Activated naive CD4-positive, alpha-beta T cell treated with anti-CD3 and anti-CD28 coated beads, Interleukin-2, amount 50 U/mL, for 24 hours (primary cell): ENCODE measurements around the gene GLT8D2.
A peak's percentile ranks its signal among the peaks of the same experiment; 100 is the strongest.
"Not testable (repeated sequence)": the region's sequence is repeated elsewhere in the genome, so short reads cannot be mapped to it uniquely, and the experiment has no call there.

Experiments
- H3K27ac Mint-ChIP-seq: one replicate; pipeline ENCODE4 v1.8.0; 2021; ENCODE audit warnings: mild to moderate bottlenecking, mixed read lengths
- H3K27me3 Mint-ChIP-seq: one replicate; pipeline ENCODE4 v1.8.0; 2021; ENCODE audit warnings: mixed read lengths
- H3K36me3 Mint-ChIP-seq: one replicate; pipeline ENCODE4 v1.8.0; 2021; ENCODE audit warnings: mixed read lengths
- H3K4me1 Mint-ChIP-seq: one replicate; pipeline ENCODE4 v1.8.0; 2021; ENCODE audit warnings: mixed read lengths
- H3K4me3 Mint-ChIP-seq: one replicate; pipeline ENCODE4 v1.8.0; 2021; ENCODE audit warnings: mild to moderate bottlenecking, mixed read lengths
- H3K9me3 Mint-ChIP-seq: one replicate; pipeline ENCODE4 v1.8.0; 2021; ENCODE audit warnings: mixed read lengths

Gene GLT8D2

GRCh38 chr12:104026841-104027599 lies 23.0 kb downstream of the GLT8D2 start:
- Mint-ChIP-seq H3K27ac (no peak overlapping the region), H3K36me3 (no peaks in the 10 kb centered on the region), H3K9me3 (no peaks in the 10 kb centered on the region), H3K4me3 (no peak overlapping the region), H3K4me1 (no peaks in the 10 kb centered on the region), H3K27me3 (peaks cover 5% of the 10 kb centered on the region)

- H3K27me3 Mint-ChIP-seq: peaks cover 6% of the 10 kb centered on the region
Measured at GRCh38 chr12:104025771-104026170, 24.2 kb downstream of the GLT8D2 start.

DNA sequence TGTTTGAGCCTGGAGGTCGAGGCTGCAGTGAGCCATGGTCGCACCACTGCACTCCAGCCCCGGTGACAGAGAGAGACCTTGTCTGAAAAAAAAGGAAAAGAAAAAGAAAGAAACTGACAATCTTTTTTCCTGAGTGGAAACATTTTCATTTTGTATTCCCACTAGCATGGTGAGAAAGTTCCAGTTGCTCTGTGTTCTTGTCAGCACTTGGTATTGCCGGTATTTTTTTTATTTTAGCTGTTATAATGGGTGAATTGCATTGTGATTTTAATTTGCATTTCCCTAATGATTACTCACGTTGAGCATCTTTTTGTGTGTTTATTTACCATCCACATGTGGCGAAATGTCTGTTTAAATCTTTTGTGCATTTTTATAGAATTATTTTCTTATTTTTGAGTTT lies 25.6 kb downstream of the GLT8D2 start:
- Mint-ChIP-seq H3K4me3 (no peak overlapping the region), H3K36me3 (no peaks in the 10 kb centered on the region), H3K27me3 (peaks cover 10% of the 10 kb centered on the region), H3K27ac (no peak overlapping the region), H3K9me3 (no peaks in the 10 kb centered on the region), H3K4me1 (no peaks in the 10 kb centered on the region)

More at GRCh38 chr12:104025771-104026170, 24.2 kb downstream of the GLT8D2 start:
- H3K36me3 Mint-ChIP-seq: no peaks in the 10 kb centered on the region
- H3K9me3 Mint-ChIP-seq: no peaks in the 10 kb centered on the region
- no peaks in the 10 kb centered on the region for H3K4me1 Mint-ChIP-seq
- H3K27ac Mint-ChIP-seq: no peak overlapping the region
- no peak overlapping the region for H3K4me3 Mint-ChIP-seq

DNA sequence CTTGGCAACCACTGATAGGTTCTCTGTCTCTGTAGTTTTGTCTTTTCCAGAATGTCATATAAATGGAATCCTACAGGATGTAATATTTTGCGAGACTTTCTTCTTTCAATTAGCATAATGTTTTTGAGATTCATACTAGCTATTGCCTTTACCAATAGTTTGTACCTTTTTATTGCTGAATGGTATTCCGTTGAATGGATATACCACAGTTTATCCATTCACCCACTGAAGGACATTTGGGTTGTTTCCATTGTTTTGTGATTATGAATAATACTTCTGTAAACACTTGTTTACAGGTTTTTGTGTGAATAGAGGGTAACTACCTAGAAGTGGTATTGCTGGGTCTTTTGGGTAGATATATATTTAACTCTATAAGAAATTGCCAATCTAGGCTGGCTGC lies 26.3 kb downstream of the GLT8D2 start:
- peaks cover 10% of the 10 kb centered on the region for H3K27me3 Mint-ChIP-seq
- H3K9me3 Mint-ChIP-seq: no peaks in the 10 kb centered on the region
- no peak overlapping the region for H3K27ac Mint-ChIP-seq
- H3K4me1 Mint-ChIP-seq: no peaks in the 10 kb centered on the region
- no peaks in the 10 kb centered on the region for H3K36me3 Mint-ChIP-seq
- no peak overlapping the region for H3K4me3 Mint-ChIP-seq

DNA sequence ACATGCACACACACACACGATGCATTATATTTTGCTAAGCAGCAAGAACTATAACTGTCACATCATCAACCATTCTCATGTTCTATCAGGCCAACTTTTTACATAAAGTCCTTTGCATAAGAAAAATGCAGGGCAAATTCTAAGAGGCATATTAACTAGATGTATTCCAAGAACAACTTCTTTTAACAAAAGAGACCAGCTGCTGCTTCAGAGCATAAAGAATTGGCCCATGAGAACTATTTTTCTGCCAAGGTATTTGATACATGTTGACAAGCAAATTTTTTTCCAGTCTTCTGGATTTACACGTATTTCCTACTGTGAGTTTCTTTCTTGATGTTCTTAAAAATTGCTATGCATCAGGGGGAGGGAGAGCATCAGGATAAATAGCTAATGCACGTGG lies 27.2 kb downstream of the GLT8D2 start:
- no peak overlapping the region for H3K4me3 Mint-ChIP-seq
- H3K4me1 Mint-ChIP-seq: no peaks in the 10 kb centered on the region
- H3K27me3 Mint-ChIP-seq: peaks cover 10% of the 10 kb centered on the region
- no peaks in the 10 kb centered on the region for H3K9me3 Mint-ChIP-seq
- no peak overlapping the region for H3K27ac Mint-ChIP-seq
- H3K36me3 Mint-ChIP-seq: no peaks in the 10 kb centered on the region

GRCh38 chr12:104021862-104022261 lies 28.1 kb downstream of the GLT8D2 start:
- H3K27ac Mint-ChIP-seq: peak overlapping the region; percentile 68
- not testable (repeated sequence) for H3K4me3 Mint-ChIP-seq, H3K4me1 Mint-ChIP-seq, H3K36me3 Mint-ChIP-seq, H3K27me3 Mint-ChIP-seq, H3K9me3 Mint-ChIP-seq

GRCh38 chr12:104012331-104012730 lies 37.7 kb downstream of the GLT8D2 start:
- Mint-ChIP-seq H3K27ac (no peak overlapping the region), H3K9me3 (no peaks in the 10 kb centered on the region), H3K4me1 (no peaks in the 10 kb centered on the region), H3K27me3 (peaks cover 4% of the 10 kb centered on the region), H3K4me3 (no peak overlapping the region), H3K36me3 (peaks cover 2% of the 10 kb centered on the region)

DNA sequence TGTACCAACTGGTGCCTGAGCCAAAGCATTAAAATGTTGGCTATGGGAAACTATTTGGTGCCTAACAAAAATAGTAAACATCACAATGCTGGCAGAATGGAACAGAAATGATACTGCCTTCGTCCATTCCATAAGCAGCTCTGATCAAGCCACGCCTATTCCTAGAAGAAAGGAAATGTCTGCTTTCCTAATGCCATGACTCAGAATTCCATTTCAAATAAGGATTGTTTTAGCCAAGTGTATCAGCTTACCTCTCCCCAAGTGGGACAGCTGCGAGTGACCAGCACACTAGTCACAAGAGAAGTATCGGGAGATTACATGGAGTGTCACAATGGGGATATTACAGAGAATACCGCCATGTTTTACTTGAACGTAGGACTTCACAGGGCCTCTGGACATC lies 38.7 kb downstream of the GLT8D2 start:
- Mint-ChIP-seq H3K4me3 (no peak overlapping the region), H3K9me3 (no peaks in the 10 kb centered on the region), H3K27me3 (peaks cover 5% of the 10 kb centered on the region), H3K4me1 (no peaks in the 10 kb centered on the region), H3K27ac (peak overlapping the region; percentile 1), H3K36me3 (peaks cover 2% of the 10 kb centered on the region)

- no peaks in the 10 kb centered on the region for H3K9me3 Mint-ChIP-seq
- H3K4me3 Mint-ChIP-seq: no peak overlapping the region
- peaks cover 5% of the 10 kb centered on the region for H3K27me3 Mint-ChIP-seq
- no peaks in the 10 kb centered on the region for H3K4me1 Mint-ChIP-seq
- H3K27ac Mint-ChIP-seq: no peak overlapping the region
- H3K36me3 Mint-ChIP-seq: peaks cover 2% of the 10 kb centered on the region
Measured at GRCh38 chr12:104010606-104011169, 39.3 kb downstream of the GLT8D2 start.

- H3K27ac Mint-ChIP-seq: no peak overlapping the region
Measured at GRCh38 chr12:104010121-104010520, 39.9 kb downstream of the GLT8D2 start.

DNA sequence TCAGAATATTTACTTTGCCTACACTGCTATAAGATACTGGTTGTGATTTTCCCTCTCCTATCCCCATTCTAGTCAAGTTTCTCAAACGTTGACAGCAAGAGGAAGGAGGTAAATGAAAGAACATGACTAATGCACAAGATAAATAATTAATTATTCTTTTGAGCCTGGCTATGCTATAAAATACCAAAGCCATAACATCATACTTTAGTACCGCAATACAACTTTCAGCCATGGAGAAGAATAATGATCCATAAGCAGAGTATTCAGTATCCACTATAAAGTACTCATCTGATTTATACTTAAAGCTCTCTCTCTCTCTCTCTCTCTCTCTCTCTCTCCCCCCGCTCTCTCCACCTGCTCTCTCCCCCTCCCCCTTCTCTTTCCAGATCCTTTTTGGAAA lies 43.1 kb downstream of the GLT8D2 start:
- Mint-ChIP-seq H3K27ac (no peak overlapping the region), H3K4me1 (no peaks in the 10 kb centered on the region), H3K9me3 (no peaks in the 10 kb centered on the region), H3K27me3 (peaks cover 16% of the 10 kb centered on the region), H3K4me3 (no peak overlapping the region), H3K36me3 (peaks cover 2% of the 10 kb centered on the region)

More at GRCh38 chr12:104010121-104010520, 39.9 kb downstream of the GLT8D2 start:
- no peak overlapping the region for H3K4me3 Mint-ChIP-seq
- no peaks in the 10 kb centered on the region for H3K4me1 Mint-ChIP-seq
- peaks cover 2% of the 10 kb centered on the region for H3K36me3 Mint-ChIP-seq
- H3K27me3 Mint-ChIP-seq: peaks cover 8% of the 10 kb centered on the region
- H3K9me3 Mint-ChIP-seq: no peaks in the 10 kb centered on the region

GRCh38 chr12:104003596-104003995 lies 46.4 kb downstream of the GLT8D2 start:
- no peak overlapping the region for H3K4me3 Mint-ChIP-seq
- H3K4me1 Mint-ChIP-seq: no peaks in the 10 kb centered on the region
- H3K27me3 Mint-ChIP-seq: peaks cover 18% of the 10 kb centered on the region
- H3K36me3 Mint-ChIP-seq: peaks cover 2% of the 10 kb centered on the region
- no peaks in the 10 kb centered on the region for H3K9me3 Mint-ChIP-seq
- H3K27ac Mint-ChIP-seq: no peak overlapping the region

- Mint-ChIP-seq H3K27me3 (peaks cover 16% of the 10 kb centered on the region), H3K36me3 (no peaks in the 10 kb centered on the region), H3K9me3 (no peaks in the 10 kb centered on the region), H3K4me3 (no peak overlapping the region), H3K27ac (no peak overlapping the region), H3K4me1 (no peaks in the 10 kb centered on the region)
Measured at GRCh38 chr12:104002686-104003085, 47.3 kb downstream of the GLT8D2 start.

DNA sequence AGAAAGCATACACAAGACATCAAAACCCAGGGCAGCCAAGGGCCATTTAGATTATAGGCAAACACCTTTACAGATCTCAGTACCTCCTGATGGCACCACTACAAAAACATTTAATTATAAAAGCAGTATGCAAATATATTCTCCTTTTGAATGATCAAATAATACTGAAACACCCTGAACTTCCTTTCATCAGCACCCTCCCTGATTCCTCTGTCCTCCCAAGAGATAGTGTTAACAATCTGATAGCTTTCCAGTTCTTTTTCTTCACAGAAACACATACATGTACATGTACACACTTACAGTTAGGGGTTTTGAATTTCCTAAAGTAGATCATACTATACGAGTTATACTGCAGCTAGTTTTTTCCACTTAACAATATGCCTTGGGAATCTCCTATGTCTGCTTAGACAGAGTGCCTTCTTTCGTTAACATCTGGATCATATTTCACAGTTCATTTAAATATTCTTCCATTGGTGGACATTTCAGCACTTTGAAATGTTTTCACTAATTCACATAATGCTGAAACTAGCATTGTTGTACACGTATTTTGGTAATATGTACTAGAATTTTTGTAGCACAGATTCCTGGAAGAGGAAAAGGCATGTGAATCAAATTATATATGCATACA lies 49.1 kb downstream of the GLT8D2 start:
- no peak overlapping the region for H3K27ac Mint-ChIP-seq
- no peaks in the 10 kb centered on the region for H3K4me1 Mint-ChIP-seq
- peaks cover 16% of the 10 kb centered on the region for H3K27me3 Mint-ChIP-seq
- H3K9me3 Mint-ChIP-seq: no peaks in the 10 kb centered on the region
- no peak overlapping the region for H3K4me3 Mint-ChIP-seq
- no peaks in the 10 kb centered on the region for H3K36me3 Mint-ChIP-seq

GRCh38 chr12:103998976-103999375 lies 51.0 kb downstream of the GLT8D2 start:
- Mint-ChIP-seq H3K4me1 (no peaks in the 10 kb centered on the region), H3K27me3 (peaks cover 14% of the 10 kb centered on the region), H3K27ac (no peak overlapping the region), H3K4me3 (no peak overlapping the region), H3K36me3 (no peaks in the 10 kb centered on the region), H3K9me3 (no peaks in the 10 kb centered on the region)

DNA sequence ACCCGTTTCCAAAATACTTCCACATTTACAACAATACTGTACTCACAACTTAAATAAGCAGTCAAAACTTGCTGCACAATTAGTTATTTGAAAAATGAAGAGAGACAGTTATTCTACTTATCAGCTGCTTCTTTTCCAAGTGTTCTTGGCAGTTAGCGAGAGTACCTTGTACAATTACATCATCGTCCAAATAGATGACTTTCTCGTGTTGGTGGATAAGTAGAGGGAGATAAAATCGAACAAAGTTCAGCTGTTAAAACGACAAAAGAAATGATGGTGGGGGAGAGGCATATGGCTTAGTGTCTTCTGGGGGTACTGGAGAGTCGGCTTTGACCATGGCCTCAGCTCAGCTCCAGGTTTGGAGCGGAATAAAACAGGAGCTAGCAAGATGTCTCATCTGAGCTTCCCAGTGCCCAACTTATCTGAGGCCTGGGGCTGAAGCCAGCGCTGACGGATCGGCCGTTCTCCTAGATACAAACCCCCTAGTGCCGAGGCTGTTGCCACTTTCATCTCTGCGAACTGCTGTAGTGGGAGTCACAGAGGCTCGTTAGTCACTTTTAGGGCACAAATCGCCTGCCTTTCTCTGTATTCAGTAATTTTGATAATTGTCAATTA lies 52.6 kb downstream of the GLT8D2 start:
- no peak overlapping the region for H3K27ac Mint-ChIP-seq
- no peaks in the 10 kb centered on the region for H3K9me3 Mint-ChIP-seq
- H3K27me3 Mint-ChIP-seq: peaks cover 6% of the 10 kb centered on the region
- H3K36me3 Mint-ChIP-seq: no peaks in the 10 kb centered on the region
- no peaks in the 10 kb centered on the region for H3K4me1 Mint-ChIP-seq
- H3K4me3 Mint-ChIP-seq: no peak overlapping the region
